ENCODE results near the gene SH2D7. TPM values are rescaled to one million over a fixed set of nuclear protein-coding genes. Genes with fewer than 3 reads are reported as not detected.

The SH2D7 gene
- total RNA-seq, 6 donors from 2014 or later: 0.09 TPM; not detected in 5

GRCh38 chr15:78051596-78051995, 40.8 kb upstream of the SH2D7 start:
- no peak for ATAC-seq (ENCODE audit: low FRiP score in 2 of 2)
- Histone ChIP-seq H3K27ac (peak overlapping the region; percentile 25 to 78 (median 62)), H3K27me3 (no peaks in the 10 kb centered on the region), H3K4me3 (no peak overlapping the region), H3K4me1 (peaks cover 83 to 98% (median 84%) of the 10 kb centered on the region in 4 donors), H3K9me3 (no peaks in the 10 kb centered on the region), H3K36me3 (peaks cover 0 to 10% (median 4%) of the 10 kb centered on the region in 4 donors)
- no peak for DNase-seq
- whole genome bisulfite sequencing, 2 donors: 40 to 49% methylated on average over 3 of the region's 3 CpGs
- TF ChIP-seq EP300 (IDR thresholded peaks at IDR 0.05) (no peak), POLR2A (IDR thresholded peaks at IDR 0.05) (no peak), CTCF (IDR thresholded peaks at IDR 0.05) (no peak), POLR2AphosphoS5 (IDR thresholded peaks at IDR 0.05) (no peak)

GRCh38 chr15:78052001-78052401, 40.4 kb upstream of the SH2D7 start:
- H3K36me3 ChIP-seq: peaks cover 0 to 10% (median 4%) of the 10 kb centered on the region in 4 donors
- H3K9me3 ChIP-seq: no peaks in the 10 kb centered on the region
- DNase-seq (peak in 1 of 2 donors; percentile 68), ATAC-seq (ENCODE audit: low FRiP score in 2 of 2) (no peak)
- TF ChIP-seq POLR2AphosphoS5 (IDR thresholded peaks at IDR 0.05): no peak
- no peak for TF ChIP-seq EP300 (IDR thresholded peaks at IDR 0.05)
- no peak for TF ChIP-seq POLR2A (IDR thresholded peaks at IDR 0.05)
- no peak for TF ChIP-seq CTCF (IDR thresholded peaks at IDR 0.05)
- H3K27ac ChIP-seq: peak overlapping the region; percentile 25 to 78 (median 62)
- H3K4me1 ChIP-seq: peaks cover 83 to 98% (median 84%) of the 10 kb centered on the region in 4 donors
- H3K27me3 ChIP-seq: no peaks in the 10 kb centered on the region
- no peak overlapping the region for H3K4me3 ChIP-seq

- DNase-seq (no peak), ATAC-seq (ENCODE audit: low FRiP score in 2 of 2) (no peak)
- 79 to 83% methylated on average over 5 of the region's 5 CpGs for WGBS, 2 donors
- no peaks in the 10 kb centered on the region for H3K27me3 ChIP-seq
- H3K36me3 ChIP-seq: peaks cover 0 to 10% (median 4%) of the 10 kb centered on the region in 4 donors
- peak overlapping the region; percentile 25 to 78 (median 62) for H3K27ac ChIP-seq
- no peak overlapping the region for H3K4me3 ChIP-seq
- no peaks in the 10 kb centered on the region for H3K9me3 ChIP-seq
- H3K4me1 ChIP-seq: peaks cover 83 to 98% (median 84%) of the 10 kb centered on the region in 4 donors
- no peak for TF ChIP-seq POLR2A (IDR thresholded peaks at IDR 0.05)
- no peak for TF ChIP-seq EP300 (IDR thresholded peaks at IDR 0.05)
- no peak for TF ChIP-seq CTCF (IDR thresholded peaks at IDR 0.05)
- no peak for TF ChIP-seq POLR2AphosphoS5 (IDR thresholded peaks at IDR 0.05)
Observed at GRCh38 chr15:78052545-78052944, 39.8 kb upstream of the SH2D7 start.

GRCh38 chr15:78054518-78054917, 37.8 kb upstream of the SH2D7 start:
- Histone ChIP-seq H3K27ac (peak overlapping the region in 1 of 4 donors; percentile 12), H3K4me3 (no peak overlapping the region), H3K27me3 (no peaks in the 10 kb centered on the region), H3K4me1 (peaks cover 81 to 99% (median 84%) of the 10 kb centered on the region in 4 donors), H3K9me3 (no peaks in the 10 kb centered on the region), H3K36me3 (peaks cover 0 to 10% (median 4%) of the 10 kb centered on the region in 4 donors)
- 69 to 84% methylated on average over 2 of the region's 2 CpGs for WGBS, 2 donors
- ATAC-seq (ENCODE audit: low FRiP score in 2 of 2): no peak
- TF ChIP-seq POLR2AphosphoS5 (IDR thresholded peaks at IDR 0.05): no peak
- no peak for TF ChIP-seq CTCF (IDR thresholded peaks at IDR 0.05)
- TF ChIP-seq POLR2A (IDR thresholded peaks at IDR 0.05): no peak
- no peak for TF ChIP-seq EP300 (IDR thresholded peaks at IDR 0.05)
- no peak for DNase-seq

GRCh38 chr15:78054966-78055365, 37.4 kb upstream of the SH2D7 start:
- Histone ChIP-seq H3K36me3 (peaks cover 0 to 10% (median 4%) of the 10 kb centered on the region in 4 donors), H3K27me3 (no peaks in the 10 kb centered on the region), H3K4me3 (no peak overlapping the region), H3K4me1 (peaks cover 81 to 99% (median 84%) of the 10 kb centered on the region in 4 donors), H3K9me3 (no peaks in the 10 kb centered on the region), H3K27ac (peak overlapping the region in 2 of 4 donors; percentile 73 to 96)
- ATAC-seq (ENCODE audit: low FRiP score in 2 of 2) (no peak), DNase-seq (no peak)
- 53 to 75% methylated on average over 1 of the region's 1 CpG for WGBS, 2 donors
- TF ChIP-seq POLR2A (IDR thresholded peaks at IDR 0.05) (no peak), CTCF (IDR thresholded peaks at IDR 0.05) (no peak), EP300 (IDR thresholded peaks at IDR 0.05) (no peak), POLR2AphosphoS5 (IDR thresholded peaks at IDR 0.05) (no peak)
